OCI-LY7 (cell line): ENCODE measurements around the gene SEC22C. TPM values are rescaled to one million over a fixed set of nuclear protein-coding genes. Genes with fewer than 3 reads are reported as not detected.

Experiments
- BruUV-seq: library from RNA; stranded (reverse); fragments of 400-500 nt; replicated peaks from 2 replicates; lab custom pipeline; 2021; lab: Mats Ljungman, UMichigan
- CTCF ChIA-PET: fragments of 300-600 bp; sonication (Branson Sonifier 250); formaldehyde crosslinking; loops from one replicate; lab custom pipeline; 2022; ENCODE audit warnings: antibody characterized with exemption; ENCODE audit not compliant: unreplicated experiment; lab: Charles Lee
- POLR2A ChIA-PET: fragments of 300-600 bp; sonication (Branson Sonifier 250); formaldehyde crosslinking; loops from one replicate; lab custom pipeline; 2022; ENCODE audit warnings: antibody characterized with exemption; lab: Charles Lee
- DNase-seq: peaks from one replicate; pipeline ENCODE4 v3.0.0-alpha.2; 2015; ENCODE audit warnings: low spot score
- H2AFZ ChIP-seq: fragments of 200-600 bp; sonication (generic), shearing (Covaris generic); 2 replicates; pipeline ENCODE4 v1.6.1; 2014; ENCODE audit warnings: mild to moderate bottlenecking, antibody characterized with exemption, low read length, moderate library complexity
- H3K27ac ChIP-seq: fragments of 200-600 bp; sonication (generic); 2 replicates; pipeline ENCODE4 v1.5.1; 2014; ENCODE audit warnings: mixed run types, low read depth, mild to moderate bottlenecking, moderate library complexity, low read length, inconsistent platforms; ENCODE audit not compliant: poor library complexity, severe bottlenecking
- H3K36me3 ChIP-seq: fragments of 200-600 bp; sonication (generic); 2 replicates; pipeline ENCODE4 v1.6.1; 2014; ENCODE audit warnings: mild to moderate bottlenecking, antibody characterized with exemption, low read length, moderate library complexity, mixed read lengths; ENCODE audit not compliant: insufficient read depth
- H3K4me1 ChIP-seq: fragments of 200-600 bp; sonication (generic); 2 replicates; pipeline ENCODE4 v1.5.1; 2014; ENCODE audit warnings: mild to moderate bottlenecking, low read length; ENCODE audit not compliant: insufficient read depth, poor library complexity, severe bottlenecking
- H3K4me2 ChIP-seq: fragments of 200-600 bp; sonication (generic); 2 replicates; pipeline ENCODE4 v1.6.1; 2014; ENCODE audit warnings: mild to moderate bottlenecking, low read length
- H3K4me3 ChIP-seq: fragments of 200-600 bp; sonication (generic); 2 replicates; pipeline ENCODE4 v1.5.1; 2014; ENCODE audit warnings: mild to moderate bottlenecking, low read depth, low read length; ENCODE audit not compliant: poor library complexity, severe bottlenecking
- H3K79me2 ChIP-seq: fragments of 200-600 bp; sonication (generic); 2 replicates; pipeline ENCODE4 v1.6.1; 2016; ENCODE audit warnings: low read depth, mild to moderate bottlenecking, low read length, moderate library complexity, mixed read lengths; ENCODE audit not compliant: insufficient read depth
- H3K9me2 ChIP-seq: fragments of 200-600 bp; sonication (generic); 2 replicates; pipeline ENCODE4 v1.6.1; 2016; ENCODE audit warnings: mild to moderate bottlenecking, low read length, mixed read lengths; ENCODE audit not compliant: insufficient read depth
- H3K9me3 ChIP-seq: fragments of 200-600 bp; sonication (generic); 2 replicates; pipeline ENCODE4 v1.6.1; 2014; ENCODE audit warnings: mild to moderate bottlenecking, mixed run types, low read length, mixed read lengths
- H4K20me1 ChIP-seq: fragments of 200-600 bp; sonication (generic); 2 replicates; pipeline ENCODE4 v1.6.1; 2014; ENCODE audit warnings: mild to moderate bottlenecking, antibody characterized with exemption, low read length, moderate library complexity, mixed read lengths; ENCODE audit not compliant: insufficient read depth
- EZH2phosphoT487 ChIP-seq: fragments of 200-600 bp; sonication (generic); IDR thresholded peaks from 2 replicates; pipeline ENCODE4 v1.6.1; 2018; ENCODE audit warnings: low read depth, borderline replicate concordance, mild to moderate bottlenecking, mixed run types, antibody characterized with exemption, low read length, moderate library complexity, mixed read lengths
- intact Hi-C: fragments of 100-400 bp; cut with micrococcal nuclease; formaldehyde crosslinking; loops from one replicate; pipeline ENCODE4 v1.10.0; 2022; ENCODE audit not compliant: unreplicated experiment
- total RNA-seq, 2 experiments: library from RNA; depleted of rRNA in 1 of 2; stranded (reverse); fragments of >200 nt in 1 of 2; shearing (Covaris generic) in 1 of 2; gene quantifications; 2 replicates each; pipeline ENCODE4 v1.2.3, GENCODE V29; 2014 to 2022
- TF ChIP-seq, protein P1 (sequence below): fragments of 200-600 bp; sonication (generic); conservative IDR thresholded peaks from 2 replicates; pipeline ENCODE4 v1.5.1; 2014; ENCODE audit warnings: mild to moderate bottlenecking, antibody characterized with exemption, low read length, moderate library complexity, mixed read lengths

SEC22C gene
- total RNA-seq, 2 experiments from 2014 or later: 33.0 to 36.2 TPM

DNA sequence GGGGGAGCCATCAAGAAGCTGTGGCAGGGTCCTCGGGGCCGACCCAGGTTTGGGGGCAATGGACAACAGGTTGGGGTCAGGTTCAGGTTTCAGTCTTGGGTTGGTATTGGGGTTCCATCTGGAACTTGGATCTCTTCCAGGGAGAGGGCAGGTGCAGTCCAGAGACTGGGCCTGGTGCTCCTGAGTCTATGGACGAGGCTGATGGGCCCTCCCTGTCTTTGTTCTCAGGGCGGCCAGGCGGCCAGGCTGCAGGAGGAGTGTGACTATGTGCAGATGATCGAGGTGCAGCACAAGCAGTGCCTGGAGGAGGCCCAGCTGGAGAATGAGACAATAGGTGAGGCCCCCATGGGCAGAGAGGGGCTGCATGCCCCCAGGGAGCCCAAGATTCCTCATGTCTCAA, 68.2 kb downstream of the SEC22C start:
- no peak overlapping the region for H3K4me3 ChIP-seq
- POLR2A ChIA-PET: no interaction called here
- no peak overlapping the region for H2AFZ ChIP-seq
- BruUV-seq: no TSS peak
- DNase-seq: no peak
- H3K4me2 ChIP-seq: no peak overlapping the region
- CTCF ChIA-PET: no interaction called here
- H3K9me3 ChIP-seq: no peaks in the 10 kb centered on the region
- H4K20me1 ChIP-seq: no peaks in the 10 kb centered on the region
- no peaks in the 10 kb centered on the region for H3K4me1 ChIP-seq
- H3K27ac ChIP-seq: no peak overlapping the region
- H3K79me2 ChIP-seq: no peaks in the 10 kb centered on the region
- no peaks in the 10 kb centered on the region for H3K36me3 ChIP-seq
- H3K9me2 ChIP-seq: no peaks in the 10 kb centered on the region
- intact Hi-C loops: no loop called here
- TF ChIP-seq, protein P1, sequence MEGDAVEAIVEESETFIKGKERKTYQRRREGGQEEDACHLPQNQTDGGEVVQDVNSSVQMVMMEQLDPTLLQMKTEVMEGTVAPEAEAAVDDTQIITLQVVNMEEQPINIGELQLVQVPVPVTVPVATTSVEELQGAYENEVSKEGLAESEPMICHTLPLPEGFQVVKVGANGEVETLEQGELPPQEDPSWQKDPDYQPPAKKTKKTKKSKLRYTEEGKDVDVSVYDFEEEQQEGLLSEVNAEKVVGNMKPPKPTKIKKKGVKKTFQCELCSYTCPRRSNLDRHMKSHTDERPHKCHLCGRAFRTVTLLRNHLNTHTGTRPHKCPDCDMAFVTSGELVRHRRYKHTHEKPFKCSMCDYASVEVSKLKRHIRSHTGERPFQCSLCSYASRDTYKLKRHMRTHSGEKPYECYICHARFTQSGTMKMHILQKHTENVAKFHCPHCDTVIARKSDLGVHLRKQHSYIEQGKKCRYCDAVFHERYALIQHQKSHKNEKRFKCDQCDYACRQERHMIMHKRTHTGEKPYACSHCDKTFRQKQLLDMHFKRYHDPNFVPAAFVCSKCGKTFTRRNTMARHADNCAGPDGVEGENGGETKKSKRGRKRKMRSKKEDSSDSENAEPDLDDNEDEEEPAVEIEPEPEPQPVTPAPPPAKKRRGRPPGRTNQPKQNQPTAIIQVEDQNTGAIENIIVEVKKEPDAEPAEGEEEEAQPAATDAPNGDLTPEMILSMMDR: no peak
- TF ChIP-seq EZH2phosphoT487: no peak

GRCh38 chr3:42513121-42513520, 68.6 kb downstream of the SEC22C start:
- Histone ChIP-seq H3K4me3 (no peak overlapping the region), H3K9me3 (no peaks in the 10 kb centered on the region), H3K79me2 (no peaks in the 10 kb centered on the region), H3K27ac (no peak overlapping the region), H3K9me2 (no peaks in the 10 kb centered on the region), H4K20me1 (no peaks in the 10 kb centered on the region), H3K36me3 (no peaks in the 10 kb centered on the region), H2AFZ (no peak overlapping the region), H3K4me2 (no peak overlapping the region), H3K4me1 (no peaks in the 10 kb centered on the region)
- TF ChIP-seq, protein P1: no peak
- TF ChIP-seq EZH2phosphoT487: no peak
- BruUV-seq: no TSS peak
- CTCF ChIA-PET: no interaction called here
- no peak for DNase-seq
- POLR2A ChIA-PET: no interaction called here
- intact Hi-C loops: no loop called here

GRCh38 chr3:42511736-42512135, 70.0 kb downstream of the SEC22C start:
- BruUV-seq: no TSS peak
- Histone ChIP-seq H4K20me1 (no peaks in the 10 kb centered on the region), H3K9me2 (no peaks in the 10 kb centered on the region)

More at GRCh38 chr3:42511736-42512135, 70.0 kb downstream of the SEC22C start:
- H3K4me2 ChIP-seq: no peak overlapping the region
- peaks cover 7% of the 10 kb centered on the region for H3K4me1 ChIP-seq
- POLR2A ChIA-PET: no interaction called here
- no peaks in the 10 kb centered on the region for H3K79me2 ChIP-seq
- no peak overlapping the region for H3K27ac ChIP-seq
- no peak overlapping the region for H2AFZ ChIP-seq
- TF ChIP-seq, protein P1: no peak
- no peak for TF ChIP-seq EZH2phosphoT487
- H3K9me3 ChIP-seq: no peaks in the 10 kb centered on the region
- no peak for DNase-seq
- CTCF ChIA-PET: no interaction called here
- no peak overlapping the region for H3K4me3 ChIP-seq
- intact Hi-C loops: no loop called here
- H3K36me3 ChIP-seq: no peaks in the 10 kb centered on the region
